ENCODE results near the gene MSGN1.

The MSGN1 gene

GRCh38 chr2:17847236-17847635 is 31.0 kb downstream of the MSGN1 start:
- Histone ChIP-seq H3K4me1 (ENCODE audit: control insufficient read depth, insufficient read depth, low read length) (no peaks in the 10 kb centered on the region), H3K9me3 (ENCODE audit: control insufficient read depth, insufficient read depth, low read depth, low read length) (no peaks in the 10 kb centered on the region), H3K36me3 (ENCODE audit: control insufficient read depth in 2 of 2, insufficient read depth in 1 of 2, low read length in 2 of 2) (no peaks in the 10 kb centered on the region), H3K27ac (ENCODE audit: extremely low read depth, low read depth, low read length) (no peak overlapping the region), H3K4me3 (ENCODE audit: low read depth, low read length) (no peak overlapping the region)
- POLR2A ChIA-PET, result no interaction called here
- CTCF ChIA-PET, result interaction anchor here (0.8 kb wide), 1 partner anchor 72 kb away, joined by 4 read pairs; no protein-coding TSS in a partner anchor
- TF ChIP-seq ZNF837 (tag by site-specific recombination; IDR thresholded peaks at IDR 0.05) (no peak), KLF16 (tag by site-specific recombination; IDR thresholded peaks at IDR 0.05) (no peak), ZBTB11 (tag by site-specific recombination; conservative IDR thresholded peaks at IDR 0.05; ENCODE audit: low read depth) (no peak), HOXD13 (CRISPR knock-in tag; IDR thresholded peaks at IDR 0.05; ENCODE audit: borderline replicate concordance) (no peak), WT1 (tag by site-specific recombination; IDR thresholded peaks at IDR 0.05) (no peak), ZNF394 (tag by site-specific recombination; IDR thresholded peaks at IDR 0.05; ENCODE audit: borderline replicate concordance) (no peak)

GRCh38 chr2:17849275-17849674 is 33.0 kb downstream of the MSGN1 start:
- Histone ChIP-seq H3K36me3 (ENCODE audit: control insufficient read depth in 2 of 2, insufficient read depth in 1 of 2, low read length in 2 of 2) (no peaks in the 10 kb centered on the region), H3K27ac (ENCODE audit: extremely low read depth, low read depth, low read length) (no peak overlapping the region), H3K4me3 (ENCODE audit: low read depth, low read length) (no peak overlapping the region), H3K9me3 (ENCODE audit: control insufficient read depth, insufficient read depth, low read depth, low read length) (no peaks in the 10 kb centered on the region), H3K4me1 (ENCODE audit: control insufficient read depth, insufficient read depth, low read length) (no peaks in the 10 kb centered on the region)
- POLR2A ChIA-PET, result no interaction called here
- no peak for TF ChIP-seq ZNF148 (tag by site-specific recombination; IDR thresholded peaks at IDR 0.05; ENCODE audit: borderline replicate concordance)
- TF ChIP-seq ZNF248 (tag by site-specific recombination; IDR thresholded peaks at IDR 0.05), result no peak
- TF ChIP-seq ZNF560 (tag by site-specific recombination; IDR thresholded peaks at IDR 0.05; ENCODE audit: borderline replicate concordance), result no peak
- TF ChIP-seq ZNF510 (tag by site-specific recombination; IDR thresholded peaks at IDR 0.05; ENCODE audit: insufficient replicate concordance), result no peak
- no peak for TF ChIP-seq ZNF302 (tag by site-specific recombination; IDR thresholded peaks at IDR 0.05; ENCODE audit: low read depth)
- CTCF ChIA-PET, result interaction anchor here (1.0 to 3.7 kb wide), 2 partner anchors 70 to 323 kb away, joined by 3 to 19 read pairs; no protein-coding TSS in a partner anchor

- no peak for TF ChIP-seq ZNF629 (tag by site-specific recombination; IDR thresholded peaks at IDR 0.05)
- no peak for TF ChIP-seq ZNF354C (tag by site-specific recombination; IDR thresholded peaks at IDR 0.05; ENCODE audit: borderline replicate concordance, low read depth)
- no peak for TF ChIP-seq ZNF350 (tag by site-specific recombination; IDR thresholded peaks at IDR 0.05)
- no peak for TF ChIP-seq KLF9 (tag by site-specific recombination; IDR thresholded peaks at IDR 0.05; ENCODE audit: low read depth)
- no peak for TF ChIP-seq PATZ1 (tag by site-specific recombination; IDR thresholded peaks at IDR 0.05)
- no peak for TF ChIP-seq GLI2 (tag by site-specific recombination; IDR thresholded peaks at IDR 0.05; ENCODE audit: borderline replicate concordance, low read depth)
- CTCF ChIA-PET, result interaction anchor here (0.6 to 3.7 kb wide), 9 partner anchors 8 to 534 kb away, joined by 3 to 26 read pairs (median 7); no protein-coding TSS in a partner anchor
These were observed 33.9 kb downstream of the MSGN1 start for GRCh38 chr2:17850151-17850550.

More at GRCh38 chr2:17850151-17850550, 33.9 kb downstream of the MSGN1 start:
- Histone ChIP-seq H3K4me1 (ENCODE audit: control insufficient read depth, insufficient read depth, low read length) (no peaks in the 10 kb centered on the region), H3K27ac (ENCODE audit: extremely low read depth, low read depth, low read length) (no peak overlapping the region), H3K36me3 (ENCODE audit: control insufficient read depth in 2 of 2, insufficient read depth in 1 of 2, low read length in 2 of 2) (no peaks in the 10 kb centered on the region), H3K4me3 (ENCODE audit: low read depth, low read length) (no peak overlapping the region), H3K9me3 (ENCODE audit: control insufficient read depth, insufficient read depth, low read depth, low read length) (no peaks in the 10 kb centered on the region)
- POLR2A ChIA-PET, result no interaction called here

Measured in HEK293 (cell line).